HT1080 (cell line): ENCODE data around the gene DNAJB8. TPM values are rescaled to one million over a fixed set of nuclear protein-coding genes. Genes with fewer than 3 reads are reported as not detected.

Source experiments
- DNase-seq: peaks from one replicate; pipeline ENCODE4 v3.0.0-alpha.2; 2015; ENCODE audit warnings: low read depth
- total RNA-seq: library from RNA; depleted of rRNA; stranded (reverse); fragments of >200 nt; shearing (Covaris generic); gene quantifications from 2 replicates; pipeline ENCODE4 v1.2.3, GENCODE V29; 2014

Gene DNAJB8
- total RNA-seq, 1 experiment from 2014 or later, result not detected

DNA sequence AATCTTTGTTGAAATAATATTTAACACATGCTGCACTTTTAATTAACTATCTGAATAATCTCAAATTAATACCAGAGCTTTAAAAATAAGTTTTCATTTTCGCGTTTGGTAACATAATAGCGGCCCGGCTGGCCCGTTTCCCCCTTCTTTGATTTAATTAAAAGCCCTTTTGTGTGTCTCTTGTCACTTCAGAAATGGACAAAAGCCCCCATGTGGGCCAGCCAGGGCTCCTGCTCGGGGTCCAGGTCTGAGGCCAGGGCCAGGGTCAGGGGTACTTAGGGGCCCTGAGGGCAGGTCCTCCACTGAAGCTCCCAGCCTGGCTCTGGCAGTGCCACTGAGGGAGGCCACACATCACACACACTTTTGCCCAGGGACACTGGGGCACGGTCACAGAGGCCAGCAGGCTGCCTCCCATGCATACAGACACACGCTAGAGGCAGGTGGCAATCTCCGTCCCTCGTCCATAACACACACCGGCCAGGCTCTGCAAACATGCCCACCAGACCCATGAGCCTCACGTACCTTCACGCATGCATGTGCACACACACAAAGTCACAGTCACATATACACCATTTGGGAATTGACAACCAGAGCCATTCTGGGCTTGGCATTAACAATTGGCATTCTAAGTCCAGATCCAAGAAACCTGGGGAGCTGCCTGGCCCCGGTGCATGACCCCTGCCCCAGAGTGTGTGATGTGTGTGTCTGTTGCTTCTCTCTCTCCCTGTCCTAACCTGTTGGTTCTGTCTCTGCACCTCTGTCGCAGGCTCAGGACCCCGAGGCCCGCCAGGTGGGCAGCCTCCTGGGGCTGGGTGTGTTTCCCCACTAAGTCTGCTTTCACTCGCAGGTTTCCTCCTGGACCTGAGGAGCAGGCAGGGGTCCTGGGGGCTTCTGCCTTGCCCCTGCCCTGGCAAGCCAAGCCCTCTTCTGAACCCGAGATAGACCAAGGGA, 38.5 kb downstream of the DNAJB8 start:
- DNase-seq, result no peak

DNA sequence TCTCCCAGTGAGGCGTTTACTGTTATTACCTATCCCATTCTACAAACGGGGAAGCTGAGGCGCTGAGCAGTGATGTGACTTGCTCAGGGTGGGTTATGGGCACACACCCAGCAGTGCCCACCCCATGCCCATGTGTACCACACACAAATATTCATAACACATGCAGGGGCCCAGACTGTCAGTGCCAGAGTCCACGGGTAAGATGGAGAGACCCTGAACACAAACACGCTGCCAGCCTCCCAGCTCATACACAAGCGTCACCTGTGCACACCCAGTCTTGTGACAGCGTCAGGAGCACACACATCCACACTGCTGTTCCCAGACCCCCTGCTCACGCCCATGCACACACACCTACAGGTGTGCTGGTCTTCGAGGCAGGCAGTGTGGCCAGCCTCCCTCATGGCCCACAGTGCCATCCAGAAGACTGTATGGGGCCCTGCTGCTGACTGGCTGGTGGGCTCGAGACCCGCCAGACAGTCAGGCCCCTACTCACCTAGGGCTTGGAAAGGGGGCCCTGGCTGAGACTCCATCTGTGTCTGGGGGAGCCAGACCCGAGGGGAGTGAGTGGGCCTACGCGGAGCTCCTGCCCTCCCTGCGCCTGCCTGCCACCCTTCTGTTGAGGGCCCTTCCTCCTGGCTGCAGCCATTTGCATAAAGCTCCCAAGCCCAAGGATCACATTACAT, 39.4 kb downstream of the DNAJB8 start:
- no peak for DNase-seq

DNA sequence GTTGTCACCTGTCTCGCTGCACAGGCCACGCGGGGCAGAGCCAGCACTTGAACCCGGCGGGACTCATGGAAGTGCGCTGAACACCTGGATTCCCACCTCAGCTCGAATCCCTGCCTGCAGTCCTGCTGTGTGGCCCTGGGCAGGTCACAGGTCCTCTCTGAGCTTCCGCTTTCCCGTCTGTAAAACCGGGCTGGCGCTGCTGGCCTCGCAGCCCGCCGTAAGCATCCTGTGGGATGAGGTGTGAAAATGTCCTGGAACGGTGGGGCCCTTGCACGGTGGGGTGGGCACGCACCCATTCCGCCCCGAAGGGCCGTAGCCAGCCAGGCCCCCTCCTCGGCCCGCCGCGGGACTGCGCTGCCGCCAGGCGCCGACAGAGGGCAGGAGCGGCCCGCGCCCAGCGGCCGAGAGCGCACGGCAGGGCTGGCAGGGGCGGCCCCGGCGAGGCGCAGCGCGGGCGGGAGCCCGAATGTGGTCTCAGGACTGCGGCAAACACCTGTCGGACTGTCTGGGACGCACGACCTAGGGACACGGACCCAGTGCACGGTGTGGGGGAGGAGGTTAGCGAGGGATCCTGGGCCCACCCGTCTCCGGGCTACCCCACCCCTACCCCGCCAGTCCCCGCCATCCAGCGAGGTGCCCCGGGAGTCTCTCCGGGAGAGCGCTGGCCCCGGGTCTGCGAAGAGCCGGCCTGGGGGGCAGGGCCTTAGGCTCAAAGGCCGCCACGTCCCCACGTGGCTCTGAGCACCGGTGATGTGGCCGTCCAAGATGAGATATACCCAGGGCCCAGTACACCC, 40.4 kb downstream of the DNAJB8 start:
- no peak for DNase-seq

DNA sequence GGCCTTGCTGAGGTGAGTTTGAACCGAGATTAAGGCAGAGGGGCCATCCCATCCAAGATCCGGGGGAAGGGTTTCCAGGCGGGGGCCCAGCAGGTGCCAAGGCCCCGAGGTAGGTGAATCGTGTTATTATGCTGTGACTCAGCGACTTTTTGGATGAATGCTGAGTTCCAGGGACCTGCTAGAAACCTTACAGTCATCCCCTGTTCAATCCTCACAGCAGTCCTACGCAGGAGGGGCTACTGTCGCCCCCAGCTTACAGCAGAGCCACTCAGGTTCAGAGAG, 40.9 kb downstream of the DNAJB8 start:
- no peak for DNase-seq

DNA sequence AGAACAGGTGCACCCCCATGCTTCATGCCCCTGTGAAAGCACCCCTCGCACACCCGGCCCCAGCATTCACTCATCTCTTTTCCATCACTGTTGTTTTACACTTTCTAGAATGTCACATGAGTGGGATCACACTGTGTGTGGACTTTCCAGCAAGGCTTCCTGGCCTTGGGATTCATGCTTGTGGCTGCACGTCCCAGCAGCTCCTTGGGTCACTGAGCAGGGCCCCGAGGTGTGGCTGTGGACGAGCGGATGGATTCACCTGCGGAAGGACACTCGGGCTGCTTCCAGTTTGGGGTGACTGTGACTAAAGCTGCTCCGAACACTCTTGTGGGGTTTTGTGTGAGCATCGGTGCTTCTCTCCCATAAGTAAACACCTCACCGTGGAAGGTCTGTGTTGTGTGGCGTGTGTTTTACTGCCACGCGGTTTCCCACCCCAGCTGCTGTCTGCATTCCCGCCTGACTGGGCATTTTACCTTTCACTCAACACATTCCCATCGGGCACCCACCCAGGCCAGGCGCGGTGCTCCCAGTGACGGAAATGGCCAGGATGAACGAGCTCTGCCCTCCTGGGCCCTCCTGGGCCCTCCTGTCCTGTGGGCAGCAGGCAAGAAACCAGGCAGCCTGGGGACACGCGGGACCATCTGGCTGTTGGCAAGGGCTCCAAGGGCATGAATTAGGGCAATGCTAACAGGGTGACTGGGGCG, 41.4 kb downstream of the DNAJB8 start:
- no peak for DNase-seq

DNA sequence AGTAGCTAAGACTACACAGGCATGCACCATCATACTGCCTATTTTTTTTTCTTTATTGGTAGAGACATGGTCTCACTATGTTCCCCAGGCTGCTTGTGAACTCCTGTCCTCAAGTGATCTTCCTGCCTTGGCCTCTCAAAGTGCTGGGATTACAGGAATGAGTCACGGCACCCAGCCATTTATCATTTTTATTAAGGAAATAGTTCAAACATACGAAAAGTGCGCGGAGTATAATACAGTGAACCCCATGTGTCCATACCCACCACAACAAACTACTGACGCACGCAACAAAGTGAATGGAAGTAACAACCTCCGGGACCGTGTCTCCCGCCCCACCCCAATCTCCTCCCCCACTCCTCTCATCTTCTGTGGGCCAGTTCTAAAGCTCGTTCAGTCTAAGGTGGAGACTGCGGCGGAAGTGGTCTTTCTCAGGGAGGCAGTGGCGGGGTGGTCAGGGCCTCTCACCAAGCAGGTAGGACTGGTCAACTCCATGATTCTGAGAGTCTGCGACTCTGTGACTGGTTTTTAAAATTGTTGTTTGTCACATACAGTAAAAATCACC, 42.1 kb downstream of the DNAJB8 start:
- peak; percentile 67 for DNase-seq

DNA sequence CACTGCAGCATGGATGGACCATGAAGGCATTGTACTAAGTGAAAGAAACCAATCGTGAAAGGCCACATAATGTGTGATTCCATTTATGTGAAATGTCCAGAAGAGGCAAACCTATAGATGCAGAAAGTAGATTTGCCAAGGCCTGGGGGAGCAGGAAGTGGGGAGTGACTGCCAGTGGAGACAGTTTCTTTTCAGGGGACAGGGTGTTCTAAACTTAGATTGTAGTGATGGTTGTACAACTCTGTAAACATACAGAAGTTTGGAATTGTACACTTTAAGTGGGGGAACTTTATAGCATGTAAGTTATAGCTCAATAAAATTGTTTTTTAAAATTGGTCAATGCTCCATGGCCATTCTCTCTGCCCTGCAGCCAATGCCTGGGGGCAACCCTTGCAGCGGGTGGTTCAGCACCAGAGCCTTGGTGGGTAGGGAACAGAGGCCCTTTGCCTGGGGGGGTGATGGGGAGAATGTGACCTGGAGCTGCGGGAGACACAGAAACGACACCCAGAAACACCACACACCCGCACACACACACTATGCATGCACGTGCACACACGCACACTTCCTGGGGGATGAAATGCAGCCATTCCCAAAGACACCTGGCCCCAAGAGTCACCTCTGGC, 43.1 kb downstream of the DNAJB8 start:
- no peak for DNase-seq

DNA sequence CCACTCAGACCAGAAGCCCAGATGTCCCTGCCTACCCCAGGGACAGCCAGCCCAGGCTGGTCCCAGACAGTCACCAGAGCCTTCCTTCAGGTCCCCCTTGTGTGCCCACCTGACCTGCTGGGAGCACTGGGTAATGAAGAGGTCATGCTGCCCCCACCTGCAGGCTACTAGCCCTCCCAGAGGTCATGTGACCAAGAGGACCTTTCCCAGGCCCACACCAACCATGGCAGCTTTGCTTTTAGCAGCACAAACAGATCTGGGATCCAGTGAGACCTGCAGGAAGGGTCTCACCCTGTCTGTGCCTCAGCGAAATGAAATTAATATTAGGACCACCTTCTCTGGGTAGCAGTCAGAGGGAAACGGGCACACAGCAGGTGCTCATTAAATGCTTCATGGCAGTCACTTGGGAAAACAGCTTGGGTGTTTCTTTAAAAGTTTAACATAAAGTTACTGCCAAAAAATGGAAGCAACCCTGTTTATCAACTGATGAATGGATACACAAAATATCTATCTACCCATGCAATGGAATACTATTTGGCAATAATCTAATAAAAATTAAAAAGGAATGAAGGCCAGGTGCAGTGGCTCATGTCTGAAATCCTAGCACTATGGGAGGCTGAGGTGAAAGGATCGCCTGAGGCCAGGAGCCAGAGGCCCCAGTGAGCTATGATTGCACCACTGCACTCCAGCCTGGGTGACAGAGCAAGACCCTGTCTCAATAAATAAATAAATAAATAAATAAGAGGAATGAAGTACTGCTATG, 43.7 kb downstream of the DNAJB8 start:
- DNase-seq, result no peak

DNA sequence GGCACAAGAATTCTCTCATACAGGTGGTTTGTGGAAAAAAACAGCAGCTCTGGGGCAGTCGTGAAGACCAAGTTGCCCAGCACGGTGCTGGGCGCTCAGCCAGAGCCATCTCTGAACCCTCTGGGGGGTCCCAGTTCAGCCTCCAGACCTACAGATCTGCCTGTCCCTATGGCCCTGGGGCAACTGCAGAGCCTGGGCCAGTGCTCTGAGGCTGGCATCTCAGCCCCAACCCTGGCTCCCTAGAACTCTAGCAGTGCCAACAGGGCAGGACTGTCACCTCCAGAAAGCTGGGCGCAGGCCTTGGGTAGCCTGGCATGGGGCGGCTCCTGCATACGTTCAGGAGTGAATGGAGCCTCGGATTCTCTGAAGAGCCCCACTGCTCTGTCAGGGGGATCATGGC, 44.7 kb downstream of the DNAJB8 start:
- no peak for DNase-seq

DNA sequence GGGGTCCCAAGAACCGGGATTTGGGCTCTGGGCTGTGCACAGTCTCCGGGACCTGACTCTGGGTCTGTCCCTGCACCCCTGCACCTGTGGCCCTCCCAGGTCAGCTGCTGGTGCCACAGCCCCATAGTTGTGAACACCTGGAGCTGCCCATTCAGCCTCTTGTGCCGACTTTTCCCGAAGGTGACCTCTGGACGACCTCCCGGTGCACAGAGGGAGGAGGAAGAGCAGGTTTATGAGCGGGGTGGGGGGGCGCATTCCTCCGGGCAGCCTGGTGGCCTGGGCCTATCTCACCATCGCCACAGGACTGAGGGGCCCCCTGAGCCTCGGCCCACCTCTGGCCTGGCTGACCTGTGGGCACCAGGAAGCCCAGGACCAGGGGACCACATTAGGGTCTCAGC, 45.3 kb downstream of the DNAJB8 start:
- DNase-seq, result no peak

DNA sequence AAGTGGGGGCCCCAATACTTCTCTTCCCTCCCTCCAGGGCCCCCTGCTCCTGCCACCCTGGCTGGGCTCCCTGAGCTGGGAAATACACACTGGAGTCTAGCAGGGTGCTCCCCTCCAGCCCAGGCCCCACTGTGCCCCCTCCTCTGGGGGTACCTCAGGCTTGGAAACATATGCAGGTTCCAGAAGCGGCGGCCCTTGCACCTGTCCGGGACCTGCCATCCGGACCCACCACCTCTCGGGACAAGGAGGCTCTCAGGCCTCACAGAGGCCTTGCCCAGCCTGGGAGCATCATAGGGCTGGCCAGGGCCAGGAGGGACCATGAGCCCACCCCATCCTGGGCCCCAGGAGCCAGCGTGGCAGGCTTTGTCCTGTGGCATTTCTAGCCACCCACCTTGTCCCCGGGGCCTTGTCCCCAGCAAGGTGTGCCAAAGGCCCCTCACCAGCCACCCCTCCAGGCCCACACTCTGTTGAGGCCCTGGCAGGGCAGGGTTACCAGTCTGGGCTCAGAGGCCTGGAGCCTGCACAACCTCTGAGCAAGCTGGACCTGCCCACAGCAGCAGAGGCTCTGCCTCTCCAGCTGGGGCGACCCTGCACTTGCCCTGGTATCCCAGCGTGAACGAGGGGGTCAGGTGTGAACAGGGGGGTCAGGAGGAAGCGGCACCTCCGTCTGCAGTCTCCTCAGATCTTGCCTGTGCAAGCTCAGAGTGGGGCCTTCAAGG, 45.8 kb downstream of the DNAJB8 start:
- no peak for DNase-seq

DNA sequence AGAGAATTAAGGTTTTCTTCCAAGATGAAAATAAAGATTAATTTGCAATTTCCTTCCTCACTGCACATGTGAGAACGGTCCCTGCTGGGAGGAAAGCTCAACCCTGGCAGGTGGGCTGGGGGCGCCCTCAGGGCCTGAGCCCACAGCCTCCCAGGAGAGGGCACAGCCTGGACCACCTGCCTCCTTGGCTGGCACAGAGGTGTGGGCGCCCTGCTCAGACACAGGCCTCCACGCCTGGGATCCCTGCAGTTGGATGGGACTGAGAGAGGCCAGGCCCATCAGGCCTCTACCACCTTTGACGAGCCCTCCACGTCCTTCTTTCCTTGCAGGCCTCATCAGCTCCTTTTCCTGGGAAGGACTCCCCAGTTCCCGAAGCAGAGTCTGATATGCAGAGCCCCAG, 46.4 kb downstream of the DNAJB8 start:
- no peak for DNase-seq

DNA sequence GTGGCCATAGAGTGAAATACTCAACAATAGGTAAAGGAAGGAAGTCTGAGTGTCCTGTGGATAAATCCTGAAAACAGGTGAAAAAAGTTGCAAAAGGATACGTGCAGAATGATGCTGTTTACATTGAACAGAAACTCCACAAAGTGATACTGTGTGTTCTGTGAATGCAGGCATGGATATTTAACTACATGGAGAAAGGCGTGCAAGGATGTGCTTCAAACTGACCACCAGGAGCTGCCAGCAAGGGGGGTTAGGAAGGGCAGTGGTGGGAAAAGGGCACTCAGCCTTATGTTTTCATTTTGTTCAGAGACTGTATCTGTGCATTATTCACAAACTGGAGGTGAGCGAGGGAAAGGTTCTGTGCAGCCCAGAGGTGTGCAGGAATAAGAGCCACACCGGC, 47.4 kb downstream of the DNAJB8 start:
- DNase-seq, result no peak

DNA sequence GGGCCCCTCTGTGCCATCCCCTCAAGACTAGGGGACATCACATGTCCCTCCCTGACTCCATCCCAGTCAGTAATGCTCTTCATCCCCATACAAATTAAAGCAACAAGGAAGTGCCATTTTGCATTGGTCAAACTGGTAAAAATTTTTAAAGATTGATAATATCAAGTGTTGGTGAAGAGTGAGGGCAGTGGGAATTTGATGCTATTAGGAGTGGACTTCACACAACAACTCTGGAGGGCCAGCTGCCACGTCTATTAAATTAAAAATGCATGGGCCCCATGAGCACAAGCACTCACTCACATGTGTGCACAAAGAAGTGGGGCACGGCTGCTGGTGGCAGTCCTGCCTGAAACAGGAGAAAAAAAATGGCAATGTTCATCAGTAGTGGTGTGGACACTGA, 47.8 kb downstream of the DNAJB8 start:
- no peak for DNase-seq

DNA sequence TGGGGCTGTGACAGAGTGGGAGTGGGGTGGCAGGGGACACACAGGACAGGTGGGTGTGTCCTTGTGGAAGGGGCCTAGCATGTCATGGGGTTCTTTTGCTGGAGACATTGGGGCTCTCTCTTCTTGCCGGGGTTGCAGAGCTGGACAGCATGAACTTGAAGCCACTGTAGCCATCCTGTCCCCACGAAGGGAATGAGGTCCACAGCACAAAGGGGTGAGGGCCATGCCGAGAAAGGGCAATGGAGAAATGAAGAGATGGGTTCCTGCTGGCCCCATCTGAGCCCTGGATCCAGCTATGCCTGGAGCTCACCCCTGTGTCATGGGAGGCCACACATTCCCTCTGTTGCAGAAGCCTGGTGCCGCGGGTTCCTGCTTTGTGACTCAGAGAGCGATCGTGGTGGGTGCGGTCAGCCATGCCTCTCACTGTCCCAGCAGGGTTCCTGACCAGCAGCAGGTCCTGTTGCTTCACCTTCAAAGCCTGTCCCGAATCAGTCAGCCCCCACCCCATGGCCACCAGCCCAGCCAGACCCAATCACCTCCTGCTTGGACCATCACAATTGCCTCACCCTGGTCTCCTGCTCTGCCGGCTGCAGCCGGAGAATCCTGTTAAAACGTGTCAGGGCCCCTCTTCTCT, 50.0 kb downstream of the DNAJB8 start:
- peak; percentile 98 for DNase-seq

DNA sequence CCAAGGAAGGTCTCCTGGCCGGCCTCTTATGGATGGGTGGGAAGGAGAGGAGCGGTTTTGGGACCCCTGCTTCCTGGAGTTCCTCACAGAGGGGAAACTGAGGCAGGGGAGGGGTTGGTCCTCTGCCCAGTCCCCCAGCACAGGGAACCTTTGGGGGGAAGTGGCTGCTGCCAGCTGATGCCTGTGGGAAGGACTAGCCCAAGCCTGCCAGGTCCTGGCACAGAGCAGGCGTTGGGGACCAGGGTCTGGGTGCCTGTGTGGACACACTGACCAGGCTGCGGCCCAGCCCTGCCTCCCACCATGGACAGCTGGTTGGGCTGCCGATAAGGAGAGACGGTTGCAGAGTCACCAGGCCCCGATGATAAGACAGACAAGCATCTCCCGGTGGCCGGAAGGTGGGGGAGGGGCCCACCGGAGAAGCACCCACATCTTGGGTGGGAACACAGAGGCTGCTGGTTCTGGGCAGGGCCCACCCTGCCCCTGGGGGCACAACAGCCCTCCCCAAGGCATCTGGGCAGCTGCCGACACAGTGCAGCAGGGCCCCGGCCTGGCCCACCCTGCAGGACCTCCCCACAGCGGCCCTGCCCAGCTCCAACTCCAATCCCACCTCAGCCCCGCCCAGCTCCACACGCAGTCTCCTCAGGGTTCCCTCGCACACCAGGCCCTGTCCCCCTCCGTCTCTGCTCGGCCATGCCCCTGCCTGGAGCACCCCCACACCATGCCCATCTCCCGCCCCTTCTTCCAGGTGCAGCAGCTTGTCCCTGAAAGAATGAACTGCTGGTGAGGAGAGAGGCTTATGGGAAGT, 50.7 kb downstream of the DNAJB8 start:
- no peak for DNase-seq

DNA sequence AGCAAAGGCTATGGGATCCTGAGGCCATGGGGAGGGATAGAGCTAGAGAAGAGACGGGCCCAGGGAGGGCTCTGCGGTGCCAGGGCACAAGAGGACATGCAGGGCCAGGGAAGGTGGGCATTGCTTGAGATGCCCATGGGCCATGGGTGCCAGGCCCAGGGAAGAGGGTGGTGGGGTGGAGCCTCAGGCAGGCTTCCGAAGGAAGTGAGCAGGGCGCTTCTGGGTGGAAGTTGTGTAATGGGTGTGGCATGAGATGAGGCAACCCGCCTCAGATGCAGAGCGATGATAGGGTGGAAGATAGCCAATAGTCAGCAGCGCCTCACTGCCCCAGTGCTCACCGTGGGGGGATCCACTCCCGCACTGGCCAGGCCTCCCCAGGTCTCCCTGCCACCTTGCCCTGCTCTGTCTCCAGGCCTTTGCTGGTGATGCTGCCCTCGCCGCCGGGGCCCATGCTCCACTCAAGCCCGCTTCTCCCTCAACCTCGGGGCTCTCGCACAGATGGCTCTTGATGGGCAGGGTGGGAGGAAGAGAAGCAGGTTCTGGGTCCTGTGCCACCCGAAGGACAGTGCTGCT, 51.4 kb downstream of the DNAJB8 start:
- DNase-seq, result no peak
